Duodenal mucosa (tissue), 2 donors: ENCODE data around the gene DLGAP4.

Source experiments
- H3K27ac ChIP-seq: one replicate; pipeline ENCODE4 v1.7.0; 2013; ENCODE audit warnings: low read depth, low read length
- H3K27me3 ChIP-seq, 2 donors: one replicate each; pipeline ENCODE4 v1.7.0; 2013; ENCODE audit warnings: low read length in 2 of 2, control low read depth in 1 of 2; ENCODE audit not compliant: insufficient read depth in 2 of 2, control insufficient read depth in 1 of 2
- H3K36me3 ChIP-seq, 2 donors: one replicate each; pipeline ENCODE4 v1.7.0; 2013; ENCODE audit warnings: low read length in 2 of 2, control low read depth in 1 of 2; ENCODE audit not compliant: insufficient read depth in 2 of 2, control insufficient read depth in 1 of 2
- H3K4me1 ChIP-seq, 2 donors: one replicate each; pipeline ENCODE4 v1.7.0; 2013; ENCODE audit warnings: low read length in 2 of 2, control low read depth in 1 of 2; ENCODE audit not compliant: insufficient read depth in 2 of 2, control insufficient read depth in 1 of 2
- H3K4me3 ChIP-seq, 2 donors: one replicate each; pipeline ENCODE4 v1.7.0; 2013; ENCODE audit warnings: low read length in 2 of 2, low read depth in 1 of 2
- H3K9ac ChIP-seq, 2 donors: one replicate each; pipeline ENCODE4 v1.7.0; 2013; ENCODE audit warnings: low read length in 2 of 2, low read depth in 1 of 2
- H3K9me3 ChIP-seq, 2 donors: one replicate each; pipeline ENCODE4 v1.7.0; 2013; ENCODE audit warnings: low read length in 2 of 2, control low read depth in 1 of 2; ENCODE audit not compliant: control insufficient read depth in 1 of 2

Gene DLGAP4

DNA sequence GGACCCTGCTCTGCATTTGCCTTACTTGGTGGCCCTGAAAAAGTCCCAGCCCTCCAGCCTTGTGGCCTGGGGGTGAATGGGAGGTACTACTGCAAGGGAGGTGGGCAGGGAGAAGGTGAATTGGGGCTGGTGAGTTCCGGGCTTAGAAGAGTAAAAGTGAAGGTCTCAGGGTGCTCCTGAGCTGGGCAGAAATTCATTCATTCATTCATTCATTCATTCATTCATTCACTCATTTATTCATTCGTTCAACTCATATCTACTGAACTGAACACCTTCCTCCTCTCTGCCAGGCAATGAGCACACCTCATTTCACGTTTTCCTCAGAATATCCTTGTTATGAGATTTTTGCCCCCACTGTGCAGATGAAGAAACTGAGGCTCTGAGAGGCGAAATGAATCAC lies 6.7 kb upstream of the DLGAP4 start:
- H3K4me1 ChIP-seq: no peaks in the 10 kb centered on the region
- H3K9me3 ChIP-seq: no peaks in the 10 kb centered on the region
- H3K4me3 ChIP-seq: no peak overlapping the region
- no peak overlapping the region for H3K27ac ChIP-seq
- H3K27me3 ChIP-seq: peaks cover 27 to 31% of the 10 kb centered on the region in 2 donors
- no peak overlapping the region for H3K9ac ChIP-seq
- no peaks in the 10 kb centered on the region for H3K36me3 ChIP-seq

DNA sequence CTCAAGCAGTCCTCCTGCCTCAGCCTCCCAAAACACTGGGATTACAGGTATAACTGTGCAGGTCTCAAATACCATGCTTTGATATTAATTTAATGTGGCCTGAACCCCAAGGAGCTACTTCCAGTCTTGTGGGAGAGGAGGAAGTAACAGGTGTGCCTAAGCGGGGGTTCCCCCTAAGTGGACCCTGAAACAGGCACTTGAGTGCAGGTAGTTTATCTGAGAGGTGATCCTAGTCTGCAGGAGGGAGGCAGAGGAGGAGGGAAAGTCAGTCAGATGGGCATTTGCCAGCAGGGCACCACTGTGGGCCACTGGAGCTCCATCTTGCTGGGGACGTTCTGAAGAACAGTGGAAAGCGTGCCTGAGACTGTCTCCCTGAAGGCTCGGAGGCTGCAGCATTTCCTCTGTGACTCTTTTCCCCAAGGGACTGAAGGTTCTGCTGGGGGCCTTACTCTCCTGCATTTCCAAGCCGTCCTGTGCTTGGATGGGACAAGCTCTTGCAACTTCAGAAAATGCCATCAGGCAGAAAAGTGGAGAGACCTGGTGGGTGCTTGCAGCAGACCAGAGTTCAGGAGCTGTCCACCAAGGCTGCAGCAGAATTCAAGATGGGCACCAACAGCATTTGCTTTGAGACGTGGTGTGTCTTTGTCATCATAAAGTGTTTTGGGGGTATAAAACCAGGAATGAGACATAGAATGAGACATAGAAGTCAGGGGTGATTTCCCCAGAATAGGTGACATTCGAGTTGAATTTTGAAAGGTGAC lies 4.6 kb upstream of the DLGAP4 start:
- no peak overlapping the region for H3K9ac ChIP-seq

DNA sequence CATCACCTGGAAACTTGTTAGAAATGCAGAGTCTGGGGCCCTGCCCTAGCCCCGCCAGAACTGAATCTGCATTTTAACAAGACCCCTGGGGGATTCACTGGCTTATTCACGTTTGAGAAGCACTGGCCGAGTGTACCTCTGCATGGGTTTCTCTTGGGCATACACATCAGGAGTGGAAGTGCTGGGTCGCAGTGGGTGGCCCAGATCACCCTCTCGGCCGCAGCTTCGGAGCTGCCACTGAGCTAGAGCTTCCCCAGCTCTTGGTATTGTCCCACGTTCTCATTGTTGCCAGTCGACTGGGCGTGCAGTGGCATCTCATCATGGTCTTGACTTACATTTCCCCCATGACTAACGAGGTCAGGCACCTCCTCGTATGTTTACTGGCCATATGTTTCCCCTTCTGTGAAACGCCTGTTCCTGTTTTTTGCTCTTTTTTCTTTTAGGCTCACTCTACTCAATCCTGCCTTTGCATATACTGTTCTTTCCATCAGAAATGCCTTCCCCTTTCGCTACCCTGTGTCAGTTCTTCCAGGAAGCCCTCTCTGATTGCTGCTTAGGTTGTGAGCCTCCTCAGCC lies 3.0 kb upstream of the DLGAP4 start:
- H3K36me3 ChIP-seq: no peaks in the 10 kb centered on the region
- H3K27ac ChIP-seq: no peak overlapping the region
- no peak overlapping the region for H3K4me3 ChIP-seq
- no peaks in the 10 kb centered on the region for H3K9me3 ChIP-seq
- peaks cover 58 to 59% of the 10 kb centered on the region in 2 donors for H3K27me3 ChIP-seq
- H3K9ac ChIP-seq: no peak overlapping the region
- H3K4me1 ChIP-seq: no peaks in the 10 kb centered on the region

More for the DNA sequence above, 4.6 kb upstream of the DLGAP4 start:
- Histone ChIP-seq H3K4me3 (no peak overlapping the region), H3K4me1 (no peaks in the 10 kb centered on the region), H3K9me3 (no peaks in the 10 kb centered on the region), H3K27me3 (peaks cover 43 to 47% of the 10 kb centered on the region in 2 donors), H3K27ac (no peak overlapping the region), H3K36me3 (no peaks in the 10 kb centered on the region)

DNA sequence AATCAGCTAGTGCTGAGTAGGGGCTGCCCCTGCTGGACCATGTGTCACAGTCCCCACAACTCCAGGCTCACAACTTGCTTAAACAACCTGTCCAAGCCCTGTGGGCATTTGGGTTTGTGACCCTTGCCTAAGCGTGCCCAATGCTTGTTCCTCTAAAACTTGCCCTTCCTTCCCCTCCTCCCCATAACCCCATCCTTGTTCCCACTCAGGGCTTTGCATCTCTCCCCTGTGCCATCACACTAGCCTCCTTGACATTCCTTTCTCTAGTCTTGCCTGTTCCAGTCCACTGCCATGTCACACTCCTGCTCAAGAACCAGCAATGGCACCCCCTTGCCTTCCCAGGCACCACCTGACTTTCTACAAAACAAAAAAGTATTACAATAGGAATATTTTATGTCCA lies 2.3 kb upstream of the DLGAP4 start:
- H3K4me1 ChIP-seq: no peaks in the 10 kb centered on the region
- H3K27ac ChIP-seq: no peak overlapping the region
- no peaks in the 10 kb centered on the region for H3K9me3 ChIP-seq
- no peak overlapping the region for H3K9ac ChIP-seq
- no peaks in the 10 kb centered on the region for H3K36me3 ChIP-seq
- H3K4me3 ChIP-seq: no peak overlapping the region
- peaks cover 61 to 64% of the 10 kb centered on the region in 2 donors for H3K27me3 ChIP-seq

DNA sequence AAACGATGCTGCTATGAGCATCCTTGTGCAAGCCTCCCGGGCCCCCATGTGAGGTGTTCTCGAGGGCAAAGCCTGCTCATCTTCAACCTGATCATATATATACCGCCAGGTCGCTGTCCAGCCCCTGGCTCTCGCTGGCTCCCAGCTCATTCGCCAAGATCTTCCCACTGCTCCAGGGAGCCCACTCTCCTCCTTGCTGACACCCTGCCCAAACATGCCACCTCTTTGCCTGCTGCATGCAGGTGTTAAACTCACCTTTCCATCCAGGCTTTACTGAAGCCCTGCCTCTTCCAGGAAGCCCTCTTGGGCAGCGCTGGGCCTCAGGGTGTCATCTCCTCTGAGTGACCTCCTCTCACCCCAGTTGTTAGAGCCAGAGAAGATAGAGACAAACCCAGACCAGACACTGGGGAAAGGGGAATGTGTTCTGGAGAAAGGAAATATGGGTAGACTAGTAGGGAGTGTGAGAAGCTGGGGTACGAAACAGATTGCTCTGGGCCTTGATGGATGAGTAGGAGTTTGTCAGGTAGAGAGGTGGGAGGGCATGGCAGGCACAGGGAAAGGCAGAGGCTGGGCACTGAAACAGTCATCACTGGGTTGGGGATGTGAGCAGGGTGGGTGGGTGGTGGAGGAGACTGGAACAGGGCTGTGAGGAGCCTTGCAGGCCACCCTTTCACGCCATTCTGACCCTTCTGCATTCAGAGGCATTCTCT lies 1.2 kb upstream of the DLGAP4 start:
- Histone ChIP-seq H3K27me3 (peaks cover 71 to 72% of the 10 kb centered on the region in 2 donors), H3K9me3 (no peaks in the 10 kb centered on the region), H3K9ac (no peak overlapping the region), H3K4me1 (no peaks in the 10 kb centered on the region), H3K27ac (no peak overlapping the region), H3K36me3 (no peaks in the 10 kb centered on the region), H3K4me3 (no peak overlapping the region)

DNA sequence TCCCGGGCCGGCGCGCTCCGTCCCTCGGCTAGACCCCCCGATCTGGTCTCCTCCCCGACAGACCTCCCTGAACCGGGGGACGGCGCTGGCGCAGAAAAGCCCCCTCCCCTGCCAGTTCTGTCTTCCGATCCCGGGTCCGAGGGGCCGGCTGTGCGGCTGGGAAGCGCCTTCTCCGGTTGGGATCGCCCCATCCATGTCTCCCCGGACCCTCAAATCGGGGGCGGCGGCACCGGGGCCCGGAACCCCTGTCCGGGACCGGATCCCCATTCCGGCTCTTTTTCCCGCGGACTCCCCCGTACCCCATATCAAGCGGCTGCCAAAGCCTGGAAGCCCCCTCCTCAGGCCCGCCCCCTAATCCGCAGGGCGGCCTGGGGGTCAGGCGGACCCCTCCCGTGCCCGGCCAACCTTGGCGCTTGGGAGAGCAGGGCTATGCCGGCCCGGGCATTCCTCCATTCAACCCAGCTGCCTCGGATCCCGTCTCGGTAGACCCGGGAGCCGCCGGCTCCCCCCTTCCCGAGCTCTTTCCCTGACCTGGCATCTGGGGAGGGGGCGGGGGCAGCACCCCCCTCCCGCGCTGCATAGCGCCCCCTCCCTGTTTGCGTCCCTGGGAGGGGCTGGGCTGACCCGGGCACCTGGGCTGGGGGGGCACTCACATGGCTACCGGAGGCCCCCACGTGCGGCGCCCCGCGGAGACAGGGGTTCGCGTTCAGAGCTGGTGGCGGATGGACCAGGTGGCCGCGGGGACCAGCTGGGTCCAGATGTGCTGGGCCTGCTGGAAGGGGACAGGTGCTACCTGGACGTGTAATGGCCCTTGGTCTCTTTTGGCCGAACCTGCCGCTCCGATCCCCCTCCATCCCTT lies 643 bp downstream of the DLGAP4 start:
- H3K4me3 ChIP-seq: no peak overlapping the region
- H3K4me1 ChIP-seq: no peaks in the 10 kb centered on the region
- no peak overlapping the region for H3K9ac ChIP-seq
- peaks cover 66 to 68% of the 10 kb centered on the region in 2 donors for H3K27me3 ChIP-seq
- H3K36me3 ChIP-seq: no peaks in the 10 kb centered on the region
- H3K27ac ChIP-seq: no peak overlapping the region
- H3K9me3 ChIP-seq: no peaks in the 10 kb centered on the region

DNA sequence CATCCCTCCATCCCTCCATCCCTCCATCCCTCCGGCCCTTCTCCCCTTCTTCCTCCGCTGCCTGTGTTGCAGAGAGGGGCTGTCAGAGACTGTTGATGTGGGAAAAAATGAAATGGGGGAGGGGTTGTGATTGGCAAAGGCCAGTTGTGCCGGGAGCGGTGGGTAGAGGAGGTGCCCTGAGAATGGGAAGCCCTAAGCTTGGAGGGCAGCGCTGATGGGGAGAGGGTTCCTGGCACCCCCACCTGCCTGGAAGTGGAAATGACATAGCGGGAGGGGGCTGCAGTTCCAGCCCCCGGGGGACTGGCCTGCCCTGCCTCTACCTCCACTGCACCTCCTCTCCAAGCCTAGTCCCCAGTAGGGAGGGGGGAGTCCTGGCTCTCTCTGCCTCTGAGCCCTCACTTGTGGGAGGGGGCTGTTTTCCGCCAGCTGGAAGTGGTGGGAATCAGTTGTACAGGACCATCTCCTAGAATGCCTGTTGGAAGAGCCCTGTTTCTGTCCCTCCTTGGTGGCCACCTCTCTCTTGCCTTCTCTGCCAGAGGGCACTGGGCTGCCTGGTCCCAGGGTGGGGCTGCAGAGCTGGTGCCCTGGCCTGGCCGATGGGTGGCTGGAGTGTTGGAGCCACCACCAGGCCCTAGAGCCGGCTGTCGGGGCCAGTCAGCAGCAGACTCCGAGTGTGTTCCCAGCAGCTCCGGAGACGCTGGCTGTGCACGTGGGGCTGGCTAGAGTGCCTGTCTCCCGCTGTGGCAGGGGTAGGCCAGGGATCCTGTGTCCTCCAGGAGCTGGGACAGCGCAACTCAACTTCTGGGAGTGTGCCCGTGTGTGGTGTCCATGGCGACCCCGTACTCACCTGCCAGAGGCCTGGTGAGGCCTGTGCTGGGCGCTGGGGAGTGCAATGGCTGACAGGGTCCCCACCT lies 1.5 kb downstream of the DLGAP4 start:
- Histone ChIP-seq H3K4me1 (no peaks in the 10 kb centered on the region), H3K4me3 (no peak overlapping the region), H3K27ac (no peak overlapping the region), H3K36me3 (no peaks in the 10 kb centered on the region), H3K27me3 (peaks cover 63 to 66% of the 10 kb centered on the region in 2 donors), H3K9me3 (no peaks in the 10 kb centered on the region), H3K9ac (no peak overlapping the region)

DNA sequence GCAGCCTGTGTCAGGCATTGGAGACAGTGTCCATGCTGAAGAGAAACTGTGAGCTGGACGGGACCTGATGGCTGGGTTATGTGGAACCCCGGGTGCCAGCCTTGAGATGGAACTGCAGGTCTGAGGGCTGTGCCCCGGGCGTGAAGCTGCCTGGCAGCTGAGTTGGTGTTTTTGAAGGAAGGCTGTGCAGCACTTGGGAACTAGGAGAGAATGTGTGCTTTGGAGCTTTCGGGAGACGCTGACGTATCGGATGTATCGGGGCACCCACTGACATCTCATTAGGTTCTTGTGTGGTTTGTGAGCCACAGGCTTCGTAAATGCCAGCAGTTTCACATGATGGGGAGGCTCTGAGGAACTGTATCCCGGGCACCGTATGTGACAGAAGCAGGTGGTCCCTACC lies 2.2 kb downstream of the DLGAP4 start:
- Histone ChIP-seq H3K9ac (no peak overlapping the region), H3K27ac (no peak overlapping the region), H3K9me3 (no peaks in the 10 kb centered on the region), H3K4me3 (no peak overlapping the region), H3K4me1 (no peaks in the 10 kb centered on the region), H3K36me3 (no peaks in the 10 kb centered on the region), H3K27me3 (peaks cover 57 to 63% of the 10 kb centered on the region in 2 donors)

DNA sequence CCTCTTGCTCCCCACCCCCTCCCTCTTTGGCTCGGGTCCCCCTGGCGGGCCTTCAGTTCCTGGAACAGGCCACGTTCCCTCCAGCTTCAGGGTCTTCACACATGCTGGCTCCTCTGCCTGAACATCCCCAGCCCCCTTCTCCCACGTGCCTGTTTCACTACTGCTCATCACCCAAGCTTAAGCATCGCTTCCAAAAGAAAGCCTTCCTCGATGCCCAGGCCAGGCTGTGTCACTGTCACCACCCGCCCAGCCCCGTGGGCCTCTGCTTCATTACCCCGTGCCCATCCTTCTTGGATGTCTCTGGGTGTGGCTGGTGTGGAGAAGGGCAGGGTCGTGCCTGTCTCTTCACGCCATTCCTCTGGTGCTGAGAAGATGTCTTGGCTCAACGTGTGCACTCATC lies 2.8 kb downstream of the DLGAP4 start:
- no peak overlapping the region for H3K27ac ChIP-seq
- H3K4me3 ChIP-seq: no peak overlapping the region
- peaks cover 53 to 63% of the 10 kb centered on the region in 2 donors for H3K27me3 ChIP-seq
- no peak overlapping the region for H3K9ac ChIP-seq
- no peaks in the 10 kb centered on the region for H3K9me3 ChIP-seq
- H3K4me1 ChIP-seq: no peaks in the 10 kb centered on the region
- no peaks in the 10 kb centered on the region for H3K36me3 ChIP-seq
